Measurements from ENCODE around the gene OPTC. TPM values are rescaled to one million over a fixed set of nuclear protein-coding genes. Genes with fewer than 3 reads are reported as not detected.

The OPTC gene
- total and polyA plus RNA-seq, 4 donors, result not detected

DNA sequence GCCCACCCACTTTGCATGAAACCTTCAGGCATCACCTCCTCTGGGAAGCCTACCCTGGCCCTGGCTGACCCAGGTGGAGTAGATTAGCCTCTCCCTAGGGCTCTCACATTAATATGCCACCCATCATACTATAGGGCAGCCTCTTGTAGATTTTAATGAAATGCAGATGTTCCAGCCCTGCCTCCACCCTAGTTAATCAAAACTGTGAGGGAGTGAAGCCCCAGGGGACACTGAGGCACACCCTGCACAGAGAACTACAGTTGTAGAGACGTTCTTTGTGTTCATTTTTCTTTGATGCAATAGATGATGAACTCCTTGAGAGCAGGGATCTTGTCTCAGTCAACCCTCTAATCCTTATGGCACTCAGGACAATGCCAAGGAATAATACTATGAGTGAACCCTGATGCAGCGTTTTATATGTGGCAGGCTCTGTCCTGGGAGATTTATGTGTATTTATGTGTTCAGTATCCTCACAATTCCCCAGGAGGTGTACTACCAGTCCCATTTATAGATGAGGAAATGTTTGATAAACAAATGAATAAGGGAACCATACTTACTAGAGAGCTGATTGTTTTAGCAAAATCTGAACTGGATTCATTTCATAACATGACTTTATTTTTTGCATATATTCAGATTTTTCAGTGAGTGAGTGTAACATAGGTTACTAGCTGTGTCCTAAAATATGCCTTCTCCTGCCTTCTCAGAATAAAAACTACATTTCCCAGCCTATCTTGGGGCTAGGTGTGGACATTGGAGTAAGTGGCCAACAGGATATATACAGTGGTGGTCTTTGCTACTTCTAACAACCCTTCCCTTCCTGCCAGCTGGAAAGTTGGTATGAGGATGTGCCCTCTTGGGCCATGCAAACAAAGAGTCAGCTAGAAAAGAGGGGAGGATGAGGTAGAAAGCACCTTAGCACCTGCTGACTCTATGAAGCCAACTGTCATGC is 41.8 kb upstream of the OPTC start:
- WGBS, 2 donors, result 52 to 59% methylated on average over 2 of the region's 2 CpGs
- no peak for ATAC-seq (ENCODE audit: insufficient read depth, low FRiP score)
- Histone ChIP-seq H3K9ac (ENCODE audit: insufficient read depth in 1 of 2, low read length in 2 of 2) (no peak overlapping the region), H3K27ac (ENCODE audit: low read depth in 1 of 2, low read length in 1 of 2) (no peak overlapping the region), H3K36me3 (ENCODE audit: control insufficient read depth in 4 of 4, insufficient read depth in 4 of 4, low read length in 4 of 4) (no peaks in the 10 kb centered on the region), H3K4me1 (ENCODE audit: control insufficient read depth in 5 of 5, insufficient read depth in 5 of 5, low read length in 5 of 5) (peaks cover 0 to 9% (median 2%) of the 10 kb centered on the region in 5 donors), H3K27me3 (ENCODE audit: control insufficient read depth in 3 of 3, insufficient read depth in 3 of 3, low read length in 2 of 3) (no peaks in the 10 kb centered on the region), H3K4me3 (no peak overlapping the region), H3K9me3 (ENCODE audit: control insufficient read depth in 4 of 4, insufficient read depth in 3 of 4, low read length in 3 of 4) (no peaks in the 10 kb centered on the region)
- TF ChIP-seq, protein P1, sequence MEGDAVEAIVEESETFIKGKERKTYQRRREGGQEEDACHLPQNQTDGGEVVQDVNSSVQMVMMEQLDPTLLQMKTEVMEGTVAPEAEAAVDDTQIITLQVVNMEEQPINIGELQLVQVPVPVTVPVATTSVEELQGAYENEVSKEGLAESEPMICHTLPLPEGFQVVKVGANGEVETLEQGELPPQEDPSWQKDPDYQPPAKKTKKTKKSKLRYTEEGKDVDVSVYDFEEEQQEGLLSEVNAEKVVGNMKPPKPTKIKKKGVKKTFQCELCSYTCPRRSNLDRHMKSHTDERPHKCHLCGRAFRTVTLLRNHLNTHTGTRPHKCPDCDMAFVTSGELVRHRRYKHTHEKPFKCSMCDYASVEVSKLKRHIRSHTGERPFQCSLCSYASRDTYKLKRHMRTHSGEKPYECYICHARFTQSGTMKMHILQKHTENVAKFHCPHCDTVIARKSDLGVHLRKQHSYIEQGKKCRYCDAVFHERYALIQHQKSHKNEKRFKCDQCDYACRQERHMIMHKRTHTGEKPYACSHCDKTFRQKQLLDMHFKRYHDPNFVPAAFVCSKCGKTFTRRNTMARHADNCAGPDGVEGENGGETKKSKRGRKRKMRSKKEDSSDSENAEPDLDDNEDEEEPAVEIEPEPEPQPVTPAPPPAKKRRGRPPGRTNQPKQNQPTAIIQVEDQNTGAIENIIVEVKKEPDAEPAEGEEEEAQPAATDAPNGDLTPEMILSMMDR (IDR thresholded peaks at IDR 0.05; ENCODE audit: control extremely low read depth, extremely low read depth), result no peak
- DNase-seq, result no peak

DNA sequence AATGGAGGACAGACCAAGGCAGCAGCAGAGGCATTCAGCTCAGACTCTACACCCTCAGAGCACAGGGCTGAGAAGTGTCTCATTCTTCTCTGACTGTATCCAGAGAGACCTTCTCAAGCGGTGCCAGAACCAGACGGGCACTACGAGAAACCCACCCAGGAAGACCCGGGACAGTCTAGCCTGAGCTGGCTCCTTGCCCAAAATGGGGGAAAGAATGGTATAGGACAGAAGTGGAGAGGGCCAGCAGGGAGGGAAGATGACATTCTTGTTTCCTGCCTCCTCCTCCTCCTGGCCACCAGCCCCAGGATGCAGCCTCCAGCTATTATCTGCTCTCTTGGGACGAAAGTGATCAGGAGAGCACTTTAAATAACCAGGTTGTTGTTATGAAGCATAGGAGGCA is 40.9 kb upstream of the OPTC start:
- DNase-seq, result peak in 1 of 3 donors; percentile 13
- Histone ChIP-seq H3K27me3 (ENCODE audit: control insufficient read depth in 3 of 3, insufficient read depth in 3 of 3, low read length in 2 of 3) (no peaks in the 10 kb centered on the region), H3K4me3 (no peak overlapping the region), H3K36me3 (ENCODE audit: control insufficient read depth in 4 of 4, insufficient read depth in 4 of 4, low read length in 4 of 4) (no peaks in the 10 kb centered on the region), H3K9me3 (ENCODE audit: control insufficient read depth in 4 of 4, insufficient read depth in 3 of 4, low read length in 3 of 4) (no peaks in the 10 kb centered on the region), H3K27ac (ENCODE audit: low read depth in 1 of 2, low read length in 1 of 2) (no peak overlapping the region), H3K4me1 (ENCODE audit: control insufficient read depth in 5 of 5, insufficient read depth in 5 of 5, low read length in 5 of 5) (peaks cover 0 to 9% (median 2%) of the 10 kb centered on the region in 5 donors), H3K9ac (ENCODE audit: insufficient read depth in 1 of 2, low read length in 2 of 2) (no peak overlapping the region)
- ATAC-seq (ENCODE audit: insufficient read depth, low FRiP score), result no peak
- 71 to 72% methylated on average over 5 of the region's 5 CpGs for WGBS, 2 donors
- TF ChIP-seq, protein P1 (IDR thresholded peaks at IDR 0.05; ENCODE audit: control extremely low read depth, extremely low read depth), result no peak

DNA sequence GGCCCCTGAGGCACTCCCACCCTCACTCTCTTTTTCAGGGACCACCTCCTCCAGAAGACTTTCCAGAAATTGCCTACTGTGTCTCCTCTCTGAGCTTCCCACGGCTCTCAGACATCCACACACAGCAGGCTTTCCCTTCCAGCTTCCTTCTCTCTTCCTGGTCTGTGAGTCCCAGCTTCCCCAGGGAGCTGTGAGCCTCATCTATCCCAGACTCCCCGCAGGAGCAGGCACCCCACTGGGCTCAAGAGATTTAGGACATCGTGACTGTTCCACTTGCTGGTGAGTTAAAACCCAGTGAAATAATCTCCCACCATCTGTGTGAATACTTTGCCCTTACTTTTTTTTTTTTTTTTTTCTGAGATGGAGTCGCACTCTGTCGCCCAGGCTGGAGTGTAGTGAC is 40.3 kb upstream of the OPTC start:
- H3K9me3 ChIP-seq (ENCODE audit: control insufficient read depth in 4 of 4, insufficient read depth in 3 of 4, low read length in 3 of 4), result no peaks in the 10 kb centered on the region
- DNase-seq (no peak), ATAC-seq (ENCODE audit: insufficient read depth, low FRiP score) (no peak)
- no peak overlapping the region for H3K4me3 ChIP-seq
- 67 to 75% methylated on average over 5 of the region's 5 CpGs for WGBS, 2 donors
- H3K27me3 ChIP-seq (ENCODE audit: control insufficient read depth in 3 of 3, insufficient read depth in 3 of 3, low read length in 2 of 3), result no peaks in the 10 kb centered on the region
- TF ChIP-seq, protein P1 (IDR thresholded peaks at IDR 0.05; ENCODE audit: control extremely low read depth, extremely low read depth), result no peak
- no peak overlapping the region for H3K9ac ChIP-seq (ENCODE audit: insufficient read depth in 1 of 2, low read length in 2 of 2)
- peaks cover 0 to 6% (median 0%) of the 10 kb centered on the region in 5 donors for H3K4me1 ChIP-seq (ENCODE audit: control insufficient read depth in 5 of 5, insufficient read depth in 5 of 5, low read length in 5 of 5)
- no peak overlapping the region for H3K27ac ChIP-seq (ENCODE audit: low read depth in 1 of 2, low read length in 1 of 2)
- no peaks in the 10 kb centered on the region for H3K36me3 ChIP-seq (ENCODE audit: control insufficient read depth in 4 of 4, insufficient read depth in 4 of 4, low read length in 4 of 4)
